ENCODE results near the gene LGALS8. TPM values are rescaled to one million over a fixed set of nuclear protein-coding genes. Genes with fewer than 3 reads are reported as not detected.

Gene LGALS8
- total and polyA plus RNA-seq, 3 experiments from 2014 or later: 47.3 to 54.4 (median 48.9) TPM

- no peak for DNase-seq
- Histone ChIP-seq H3K36me3 (ENCODE audit: insufficient read depth, low read length) (peaks cover 60% of the 10 kb centered on the region), H3K27ac (ENCODE audit: low read depth, low read length) (no peak overlapping the region), H3K4me1 (ENCODE audit: insufficient read depth, low read length) (peaks cover 13% of the 10 kb centered on the region), H3K9me3 (ENCODE audit: low read length) (no peaks in the 10 kb centered on the region), H3K27me3 (ENCODE audit: insufficient read depth, low read length, poor library complexity, severe bottlenecking) (no peaks in the 10 kb centered on the region), H3K4me3 (ENCODE audit: low read length) (no peak overlapping the region)
- Mint-ChIP-seq H3K4me3 (peak overlapping the region in 6 of 7 donors; percentile 1 to 57 (median 15)), H3K9me3 (no peaks in the 10 kb centered on the region), H3K27ac (peak overlapping the region; percentile 71 to 91 (median 82)), H3K27me3 (no peaks in the 10 kb centered on the region), H3K36me3 (peaks cover 8 to 96% (median 41%) of the 10 kb centered on the region in 3 donors), H3K4me1 (peaks cover 28 to 31% (median 28%) of the 10 kb centered on the region in 3 donors)
- POLR2A ChIA-PET: no interaction called here
- CTCF ChIA-PET: no interaction called here
Measured at GRCh38 chr1:236545621-236546169, 21.9 kb downstream of the LGALS8 start.

GRCh38 chr1:236548452-236548851, 24.7 kb downstream of the LGALS8 start:
- peaks cover 28 to 36% (median 28%) of the 10 kb centered on the region in 3 donors for H3K4me1 Mint-ChIP-seq
- POLR2A ChIA-PET: no interaction called here
- CTCF ChIA-PET: no interaction called here
- H3K36me3 Mint-ChIP-seq: peaks cover 8 to 95% (median 37%) of the 10 kb centered on the region in 3 donors
- Histone ChIP-seq H3K27me3 (ENCODE audit: insufficient read depth, low read length, poor library complexity, severe bottlenecking) (no peaks in the 10 kb centered on the region), H3K4me1 (ENCODE audit: insufficient read depth, low read length) (peaks cover 13% of the 10 kb centered on the region), H3K9me3 (ENCODE audit: low read length) (no peaks in the 10 kb centered on the region), H3K36me3 (ENCODE audit: insufficient read depth, low read length) (peaks cover 65% of the 10 kb centered on the region), H3K4me3 (ENCODE audit: low read length) (no peak overlapping the region), H3K27ac (ENCODE audit: low read depth, low read length) (no peak overlapping the region)
- no peaks in the 10 kb centered on the region for H3K9me3 Mint-ChIP-seq
- H3K27me3 Mint-ChIP-seq: no peaks in the 10 kb centered on the region
- H3K4me3 Mint-ChIP-seq: no peak overlapping the region
- peak overlapping the region in 6 of 8 donors; percentile 19 to 91 (median 36) for H3K27ac Mint-ChIP-seq
- DNase-seq: no peak

- Histone ChIP-seq H3K4me1 (ENCODE audit: insufficient read depth, low read length) (peaks cover 1% of the 10 kb centered on the region), H3K9me3 (ENCODE audit: low read length) (no peaks in the 10 kb centered on the region), H3K4me3 (ENCODE audit: low read length) (no peak overlapping the region), H3K27me3 (ENCODE audit: insufficient read depth, low read length, poor library complexity, severe bottlenecking) (no peaks in the 10 kb centered on the region), H3K36me3 (ENCODE audit: insufficient read depth, low read length) (peaks cover 60% of the 10 kb centered on the region), H3K27ac (ENCODE audit: low read depth, low read length) (no peak overlapping the region)
- peaks cover 8 to 16% (median 8%) of the 10 kb centered on the region in 3 donors for H3K4me1 Mint-ChIP-seq
- H3K9me3 Mint-ChIP-seq: no peaks in the 10 kb centered on the region
- DNase-seq: no peak
- ChIA-PET CTCF (interaction anchor here (0.7 to 1.0 kb wide), 2 partner anchors 13 to 1128 kb away, joined by 3 to 4 read pairs; no protein-coding TSS in a partner anchor), POLR2A (no interaction called here)
- H3K36me3 Mint-ChIP-seq: peaks cover 5 to 94% (median 36%) of the 10 kb centered on the region in 3 donors
- no peak overlapping the region for H3K4me3 Mint-ChIP-seq
- H3K27ac Mint-ChIP-seq: peak overlapping the region; percentile 2 to 81 (median 32)
- H3K27me3 Mint-ChIP-seq: no peaks in the 10 kb centered on the region
Measured at GRCh38 chr1:236550961-236551851, 27.4 kb downstream of the LGALS8 start.

GRCh38 chr1:236552096-236552495, 28.3 kb downstream of the LGALS8 start:
- Mint-ChIP-seq H3K4me1 (peaks cover 0 to 9% (median 0%) of the 10 kb centered on the region in 3 donors), H3K27me3 (no peaks in the 10 kb centered on the region), H3K36me3 (peaks cover 6 to 94% (median 35%) of the 10 kb centered on the region in 3 donors), H3K27ac (peak overlapping the region in 2 of 8 donors; percentile 27 to 57), H3K4me3 (no peak overlapping the region), H3K9me3 (no peaks in the 10 kb centered on the region)
- ChIA-PET POLR2A (no interaction called here), CTCF (no interaction called here)
- no peak for DNase-seq
- Histone ChIP-seq H3K27me3 (ENCODE audit: insufficient read depth, low read length, poor library complexity, severe bottlenecking) (no peaks in the 10 kb centered on the region), H3K9me3 (ENCODE audit: low read length) (no peaks in the 10 kb centered on the region), H3K4me3 (ENCODE audit: low read length) (no peak overlapping the region), H3K36me3 (ENCODE audit: insufficient read depth, low read length) (peaks cover 67% of the 10 kb centered on the region), H3K27ac (ENCODE audit: low read depth, low read length) (no peak overlapping the region), H3K4me1 (ENCODE audit: insufficient read depth, low read length) (no peaks in the 10 kb centered on the region)

GRCh38 chr1:236552901-236553300, 29.1 kb downstream of the LGALS8 start:
- Histone ChIP-seq H3K4me3 (ENCODE audit: low read length) (no peak overlapping the region), H3K9me3 (ENCODE audit: low read length) (no peaks in the 10 kb centered on the region), H3K27me3 (ENCODE audit: insufficient read depth, low read length, poor library complexity, severe bottlenecking) (no peaks in the 10 kb centered on the region), H3K4me1 (ENCODE audit: insufficient read depth, low read length) (no peaks in the 10 kb centered on the region), H3K36me3 (ENCODE audit: insufficient read depth, low read length) (peaks cover 72% of the 10 kb centered on the region), H3K27ac (ENCODE audit: low read depth, low read length) (no peak overlapping the region)
- Mint-ChIP-seq H3K4me3 (no peak overlapping the region), H3K9me3 (no peaks in the 10 kb centered on the region), H3K36me3 (peaks cover 6 to 94% (median 35%) of the 10 kb centered on the region in 3 donors), H3K27ac (peak overlapping the region in 3 of 8 donors; percentile 23 to 63 (median 52)), H3K27me3 (no peaks in the 10 kb centered on the region), H3K4me1 (peaks cover 0 to 9% (median 0%) of the 10 kb centered on the region in 3 donors)
- ChIA-PET CTCF (no interaction called here), POLR2A (no interaction called here)
- DNase-seq: no peak

- no peak for DNase-seq
- Mint-ChIP-seq H3K27ac (peak overlapping the region in 1 of 8 donors; percentile 52), H3K36me3 (peaks cover 6 to 94% (median 39%) of the 10 kb centered on the region in 3 donors), H3K4me1 (peaks cover 0 to 9% (median 0%) of the 10 kb centered on the region in 3 donors), H3K27me3 (no peaks in the 10 kb centered on the region), H3K9me3 (no peaks in the 10 kb centered on the region), H3K4me3 (no peak overlapping the region)
- Histone ChIP-seq H3K4me3 (ENCODE audit: low read length) (no peak overlapping the region), H3K27me3 (ENCODE audit: insufficient read depth, low read length, poor library complexity, severe bottlenecking) (no peaks in the 10 kb centered on the region), H3K9me3 (ENCODE audit: low read length) (no peaks in the 10 kb centered on the region), H3K4me1 (ENCODE audit: insufficient read depth, low read length) (no peaks in the 10 kb centered on the region), H3K27ac (ENCODE audit: low read depth, low read length) (no peak overlapping the region), H3K36me3 (ENCODE audit: insufficient read depth, low read length) (peaks cover 72% of the 10 kb centered on the region)
- CTCF ChIA-PET: no interaction called here
- POLR2A ChIA-PET: no interaction called here
Measured at GRCh38 chr1:236553370-236553769, 29.6 kb downstream of the LGALS8 start.

- H3K9me3 Mint-ChIP-seq: no peaks in the 10 kb centered on the region
- H3K27me3 Mint-ChIP-seq: no peaks in the 10 kb centered on the region
- Histone ChIP-seq H3K4me1 (ENCODE audit: insufficient read depth, low read length) (no peaks in the 10 kb centered on the region), H3K36me3 (ENCODE audit: insufficient read depth, low read length) (peaks cover 62% of the 10 kb centered on the region), H3K27ac (ENCODE audit: low read depth, low read length) (no peak overlapping the region), H3K4me3 (ENCODE audit: low read length) (no peak overlapping the region), H3K9me3 (ENCODE audit: low read length) (no peaks in the 10 kb centered on the region), H3K27me3 (ENCODE audit: insufficient read depth, low read length, poor library complexity, severe bottlenecking) (no peaks in the 10 kb centered on the region)
- ChIA-PET POLR2A (no interaction called here), CTCF (no interaction called here)
- no peak overlapping the region for H3K4me3 Mint-ChIP-seq
- H3K27ac Mint-ChIP-seq: peak overlapping the region in 3 of 8 donors; percentile 12 to 61 (median 52)
- no peak for DNase-seq
- peaks cover 6 to 90% (median 35%) of the 10 kb centered on the region in 3 donors for H3K36me3 Mint-ChIP-seq
- peaks cover 0 to 1% (median 0%) of the 10 kb centered on the region in 3 donors for H3K4me1 Mint-ChIP-seq
Measured at GRCh38 chr1:236556606-236557005, 32.8 kb downstream of the LGALS8 start.

- Histone ChIP-seq H3K9me3 (ENCODE audit: low read length) (no peaks in the 10 kb centered on the region), H3K4me3 (ENCODE audit: low read length) (no peak overlapping the region), H3K27me3 (ENCODE audit: insufficient read depth, low read length, poor library complexity, severe bottlenecking) (no peaks in the 10 kb centered on the region), H3K27ac (ENCODE audit: low read depth, low read length) (no peak overlapping the region), H3K4me1 (ENCODE audit: insufficient read depth, low read length) (no peaks in the 10 kb centered on the region), H3K36me3 (ENCODE audit: insufficient read depth, low read length) (peaks cover 56% of the 10 kb centered on the region)
- H3K36me3 Mint-ChIP-seq: peaks cover 6 to 91% (median 35%) of the 10 kb centered on the region in 3 donors
- POLR2A ChIA-PET: no interaction called here
- H3K4me1 Mint-ChIP-seq: no peaks in the 10 kb centered on the region
- H3K9me3 Mint-ChIP-seq: no peaks in the 10 kb centered on the region
- CTCF ChIA-PET: interaction anchor here (1.4 kb wide), 1 partner anchor 8 kb away, joined by 4 read pairs; no protein-coding TSS in a partner anchor
- DNase-seq: no peak
- peak overlapping the region in 2 of 8 donors; percentile 33 to 84 for H3K27ac Mint-ChIP-seq
- H3K27me3 Mint-ChIP-seq: no peaks in the 10 kb centered on the region
- H3K4me3 Mint-ChIP-seq: no peak overlapping the region
Measured at GRCh38 chr1:236558081-236558480, 34.3 kb downstream of the LGALS8 start.

All from CD8-positive, alpha-beta memory T cell (primary cell).